Mammary epithelial cell (primary cell): Measurements from ENCODE around the gene PDE11A.

Source experiments
- EZH2 ChIP-seq: IDR thresholded peaks from 2 replicates; pipeline ENCODE4 v1.6.1; 2012; ENCODE audit warnings: low read length, inconsistent platforms, borderline replicate concordance
- TF ChIP-seq, protein P1 (sequence below), 2 donors: IDR thresholded peaks in 1 of 2; conservative IDR thresholded peaks in 1 of 2; 2 replicates each; pipeline ENCODE4 v1.5.1; 2011 to 2012; ENCODE audit warnings: inconsistent platforms in 2 of 2, low read length in 2 of 2, mild to moderate bottlenecking in 2 of 2, control low read depth in 1 of 2, low read depth in 1 of 2; ENCODE audit not compliant: insufficient read depth in 1 of 2; ENCODE audit errors: extremely low read depth in 1 of 2

- TF ChIP-seq, protein P1, sequence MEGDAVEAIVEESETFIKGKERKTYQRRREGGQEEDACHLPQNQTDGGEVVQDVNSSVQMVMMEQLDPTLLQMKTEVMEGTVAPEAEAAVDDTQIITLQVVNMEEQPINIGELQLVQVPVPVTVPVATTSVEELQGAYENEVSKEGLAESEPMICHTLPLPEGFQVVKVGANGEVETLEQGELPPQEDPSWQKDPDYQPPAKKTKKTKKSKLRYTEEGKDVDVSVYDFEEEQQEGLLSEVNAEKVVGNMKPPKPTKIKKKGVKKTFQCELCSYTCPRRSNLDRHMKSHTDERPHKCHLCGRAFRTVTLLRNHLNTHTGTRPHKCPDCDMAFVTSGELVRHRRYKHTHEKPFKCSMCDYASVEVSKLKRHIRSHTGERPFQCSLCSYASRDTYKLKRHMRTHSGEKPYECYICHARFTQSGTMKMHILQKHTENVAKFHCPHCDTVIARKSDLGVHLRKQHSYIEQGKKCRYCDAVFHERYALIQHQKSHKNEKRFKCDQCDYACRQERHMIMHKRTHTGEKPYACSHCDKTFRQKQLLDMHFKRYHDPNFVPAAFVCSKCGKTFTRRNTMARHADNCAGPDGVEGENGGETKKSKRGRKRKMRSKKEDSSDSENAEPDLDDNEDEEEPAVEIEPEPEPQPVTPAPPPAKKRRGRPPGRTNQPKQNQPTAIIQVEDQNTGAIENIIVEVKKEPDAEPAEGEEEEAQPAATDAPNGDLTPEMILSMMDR (conservative IDR thresholded peaks at IDR 0.05 in 1 of 2, IDR thresholded peaks at IDR 0.05 in 1 of 2; ENCODE audit: extremely low read depth in 1 of 2, insufficient read depth in 1 of 2, low read depth in 1 of 2, low read length in 2 of 2) = peak; percentile 13 to 22
- TF ChIP-seq EZH2 = no peak
Measured at GRCh38 chr2:177812713-177813396, 259.7 kb downstream of the PDE11A start.
